ENCODE data around the gene TRIM43. TPM values are rescaled to one million over a fixed set of nuclear protein-coding genes. Genes with fewer than 3 reads are reported as not detected.
"Not testable (repeated sequence)": the region's sequence is repeated elsewhere in the genome, so short reads cannot be mapped to it uniquely, and the experiment has no call there.

The TRIM43 gene
- total RNA-seq, 2 donors from 2014 or later, result not detected

GRCh38 chr2:95640515-95641288 lies 48.9 kb downstream of the TRIM43 start:
- DNase-seq (ENCODE audit: low spot score); intact Hi-C loops (cut with DNase I): not testable (repeated sequence)

- intact Hi-C loops (cut with DNase I); DNase-seq (ENCODE audit: low spot score): not testable (repeated sequence)
These were observed 49.4 kb downstream of the TRIM43 start for GRCh38 chr2:95641289-95641575.

GRCh38 chr2:95641787-95642186 lies 50.0 kb downstream of the TRIM43 start:
- DNase-seq (ENCODE audit: low spot score); intact Hi-C loops (cut with DNase I): not testable (repeated sequence)

GRCh38 chr2:95642360-95642759 lies 50.6 kb downstream of the TRIM43 start:
- intact Hi-C loops (cut with DNase I); DNase-seq (ENCODE audit: low spot score): not testable (repeated sequence)

- DNase-seq (ENCODE audit: low spot score); intact Hi-C loops (cut with DNase I): not testable (repeated sequence)
These were observed 51.1 kb downstream of the TRIM43 start for GRCh38 chr2:95642951-95643350.

- DNase-seq (ENCODE audit: low spot score); intact Hi-C loops (cut with DNase I): not testable (repeated sequence)
These were observed 53.5 kb downstream of the TRIM43 start for GRCh38 chr2:95645312-95645711.

GRCh38 chr2:95646274-95646994 lies 54.6 kb downstream of the TRIM43 start:
- intact Hi-C loops (cut with DNase I); DNase-seq (ENCODE audit: low spot score): not testable (repeated sequence)

GRCh38 chr2:95648894-95649544 lies 57.2 kb downstream of the TRIM43 start:
- intact Hi-C loops (cut with DNase I), result not testable (repeated sequence)

More at GRCh38 chr2:95648894-95649544, 57.2 kb downstream of the TRIM43 start:
- DNase-seq (ENCODE audit: low spot score), result not testable (repeated sequence)

Other genes with a start within 250 kb of the TRIM43 start
- 10 to 100 TPM; 14.1 to 18.3 TPM for gene FAHD2A, start 189.3 kb upstream of the TRIM43 start, total RNA-seq
- gene TRIM43B, start 107.2 kb upstream of the TRIM43 start, total RNA-seq, result not detected

Data from posterior vena cava (tissue), 2 donors.